ENCODE measurements around the gene FGF14.

FGF14 gene

GRCh38 chr13:102192858-102193257, 209.0 kb downstream of the FGF14 start:
- Histone ChIP-seq H3K4me3 (ENCODE audit: insufficient read depth, low read length, poor library complexity, severe bottlenecking) (no peak overlapping the region), H3K4me2 (ENCODE audit: low read depth, low read length, poor library complexity, severe bottlenecking) (no peak overlapping the region), H3K36me3 (ENCODE audit: low read length) (no peaks in the 10 kb centered on the region), H3K9me3 (ENCODE audit: insufficient read depth, low read length) (no peaks in the 10 kb centered on the region), H3K9ac (ENCODE audit: low read length) (no peak overlapping the region), H4K20me1 (ENCODE audit: low read depth, low read length) (no peaks in the 10 kb centered on the region), H2AFZ (ENCODE audit: low read depth, low read length, severe bottlenecking) (no peak overlapping the region), H3K27ac (ENCODE audit: low read depth, low read length) (no peak overlapping the region), H3F3A (ENCODE audit: insufficient read depth) (no peaks in the 10 kb centered on the region), H3K9me2 (replicated peaks; ENCODE audit: insufficient read depth, low read length) (no peaks in the 10 kb centered on the region), H3K79me2 (ENCODE audit: insufficient read depth, low read length) (no peaks in the 10 kb centered on the region), H3K27me3 (ENCODE audit: low read length) (no peaks in the 10 kb centered on the region)
- TF ChIP-seq CTCF (IDR thresholded peaks at IDR 0.05; ENCODE audit: insufficient read depth, low read length, poor library complexity, severe bottlenecking) = no peak
- no peak for TF ChIP-seq EZH2phosphoT487 (conservative IDR thresholded peaks at IDR 0.05; ENCODE audit: low read length)

GRCh38 chr13:102191951-102192502, 209.8 kb downstream of the FGF14 start:
- no peak overlapping the region for H2AFZ ChIP-seq (ENCODE audit: low read depth, low read length, severe bottlenecking)
- H3K4me2 ChIP-seq (ENCODE audit: low read depth, low read length, poor library complexity, severe bottlenecking) = no peak overlapping the region
- H3K9me2 ChIP-seq (replicated peaks; ENCODE audit: insufficient read depth, low read length) = no peaks in the 10 kb centered on the region

GRCh38 chr13:102190930-102191329, 210.9 kb downstream of the FGF14 start:
- no peak overlapping the region for H3K4me3 ChIP-seq (ENCODE audit: insufficient read depth, low read length, poor library complexity, severe bottlenecking)
- no peaks in the 10 kb centered on the region for H3F3A ChIP-seq (ENCODE audit: insufficient read depth)
- H3K79me2 ChIP-seq (ENCODE audit: insufficient read depth, low read length) = no peaks in the 10 kb centered on the region
- H3K9me2 ChIP-seq (replicated peaks; ENCODE audit: insufficient read depth, low read length) = no peaks in the 10 kb centered on the region
- no peaks in the 10 kb centered on the region for H3K9me3 ChIP-seq (ENCODE audit: insufficient read depth, low read length)
- no peak overlapping the region for H2AFZ ChIP-seq (ENCODE audit: low read depth, low read length, severe bottlenecking)
- H3K9ac ChIP-seq (ENCODE audit: low read length) = no peak overlapping the region
- H3K36me3 ChIP-seq (ENCODE audit: low read length) = no peaks in the 10 kb centered on the region
- no peaks in the 10 kb centered on the region for H4K20me1 ChIP-seq (ENCODE audit: low read depth, low read length)
- H3K4me2 ChIP-seq (ENCODE audit: low read depth, low read length, poor library complexity, severe bottlenecking) = no peak overlapping the region
- no peak for TF ChIP-seq CTCF (IDR thresholded peaks at IDR 0.05; ENCODE audit: insufficient read depth, low read length, poor library complexity, severe bottlenecking)
- no peak for TF ChIP-seq EZH2phosphoT487 (conservative IDR thresholded peaks at IDR 0.05; ENCODE audit: low read length)
- no peaks in the 10 kb centered on the region for H3K27me3 ChIP-seq (ENCODE audit: low read length)
- H3K27ac ChIP-seq (ENCODE audit: low read depth, low read length) = no peak overlapping the region

More at GRCh38 chr13:102191951-102192502, 209.8 kb downstream of the FGF14 start:
- Histone ChIP-seq H3K27me3 (ENCODE audit: low read length) (no peaks in the 10 kb centered on the region), H3K4me3 (ENCODE audit: insufficient read depth, low read length, poor library complexity, severe bottlenecking) (no peak overlapping the region), H3F3A (ENCODE audit: insufficient read depth) (no peaks in the 10 kb centered on the region), H4K20me1 (ENCODE audit: low read depth, low read length) (no peaks in the 10 kb centered on the region), H3K79me2 (ENCODE audit: insufficient read depth, low read length) (no peaks in the 10 kb centered on the region), H3K9me3 (ENCODE audit: insufficient read depth, low read length) (no peaks in the 10 kb centered on the region), H3K9ac (ENCODE audit: low read length) (no peak overlapping the region), H3K27ac (ENCODE audit: low read depth, low read length) (no peak overlapping the region), H3K36me3 (ENCODE audit: low read length) (no peaks in the 10 kb centered on the region)
- TF ChIP-seq EZH2phosphoT487 (conservative IDR thresholded peaks at IDR 0.05; ENCODE audit: low read length) (no peak), CTCF (IDR thresholded peaks at IDR 0.05; ENCODE audit: insufficient read depth, low read length, poor library complexity, severe bottlenecking) (no peak)
